NT2/D1 (cell line): ENCODE data around the gene FGF22.
A peak's percentile ranks its signal among the peaks of the same experiment; 100 is the strongest.

Experiments used
- DNase-seq: peaks from one replicate; pipeline ENCODE4 v3.0.0-alpha.2; 2011; ENCODE audit warnings: low read depth, low spot score
- H3K27me3 ChIP-seq: 2 replicates; pipeline ENCODE4 v1.6.0; 2011; ENCODE audit warnings: mild to moderate bottlenecking; ENCODE audit not compliant: insufficient read length, insufficient read depth
- H3K36me3 ChIP-seq: 2 replicates; pipeline ENCODE4 v1.6.1; 2011; ENCODE audit warnings: mild to moderate bottlenecking, low read length, mixed read lengths; ENCODE audit not compliant: insufficient read depth, insufficient read length
- H3K4me1 ChIP-seq: 2 replicates; pipeline ENCODE4 v1.5.1; 2011; ENCODE audit not compliant: insufficient read depth, insufficient read length
- H3K4me3 ChIP-seq: 2 replicates; pipeline ENCODE4 v1.5.1; 2011; ENCODE audit warnings: low read depth; ENCODE audit not compliant: insufficient read length
- H3K9ac ChIP-seq: 2 replicates; pipeline ENCODE4 v1.6.0; 2011; ENCODE audit warnings: low read depth; ENCODE audit not compliant: insufficient read length
- H3K9me3 ChIP-seq: 2 replicates; pipeline ENCODE4 v1.5.1; 2011; ENCODE audit warnings: mild to moderate bottlenecking, low read length; ENCODE audit not compliant: insufficient read depth
- SUZ12 ChIP-seq: IDR thresholded peaks from 2 replicates; pipeline ENCODE4 v1.6.1; 2011; ENCODE audit not compliant: insufficient read length, insufficient read depth; ENCODE audit errors: extremely low read depth
- YY1 ChIP-seq: IDR thresholded peaks from 2 replicates; pipeline ENCODE4 v1.6.1; 2011; ENCODE audit not compliant: insufficient read length, insufficient read depth
- ZNF274 ChIP-seq: IDR thresholded peaks from 2 replicates; pipeline ENCODE4 v1.6.1; 2011; ENCODE audit warnings: mild to moderate bottlenecking, low read depth, low read length

The FGF22 gene

GRCh38 chr19:594265-594870 is 45.3 kb upstream of the FGF22 start:
- no peaks in the 10 kb centered on the region for H3K36me3 ChIP-seq
- peaks cover 50% of the 10 kb centered on the region for H3K27me3 ChIP-seq
- 0 out of 2 replicates have a peak, but pooled peaks cover 5% of the 10 kb centered on the region for H3K9me3 ChIP-seq
- peak overlapping the region; percentile 5 for H3K9ac ChIP-seq
- peaks cover 16% of the 10 kb centered on the region for H3K4me1 ChIP-seq
- DNase-seq = no peak
- no peak for TF ChIP-seq ZNF274
- no peak for TF ChIP-seq SUZ12
- no peak for TF ChIP-seq YY1
- no peak overlapping the region for H3K4me3 ChIP-seq

- no peak for DNase-seq
- Histone ChIP-seq H3K4me3 (no peak overlapping the region), H3K9me3 (peaks cover 7% of the 10 kb centered on the region; the same call in 1 of the 2 replicates), H3K9ac (peak overlapping the region; percentile 21), H3K4me1 (peaks cover 16% of the 10 kb centered on the region), H3K36me3 (no peaks in the 10 kb centered on the region), H3K27me3 (peaks cover 45% of the 10 kb centered on the region)
- TF ChIP-seq ZNF274 = no peak
- TF ChIP-seq SUZ12 = no peak
- TF ChIP-seq YY1 = no peak
Measured at GRCh38 chr19:595326-596262, 44.1 kb upstream of the FGF22 start.

- peaks cover 38% of the 10 kb centered on the region for H3K27me3 ChIP-seq
- TF ChIP-seq YY1 (no peak), SUZ12 (no peak), ZNF274 (no peak)
Measured at GRCh38 chr19:596263-596655, 43.4 kb upstream of the FGF22 start.

GRCh38 chr19:597406-598315 is 42.0 kb upstream of the FGF22 start:
- H3K9me3 ChIP-seq = peaks cover 20% of the 10 kb centered on the region
- no peak for TF ChIP-seq SUZ12
- TF ChIP-seq ZNF274 = no peak
- no peak for TF ChIP-seq YY1
- no peak overlapping the region for H3K9ac ChIP-seq
- peaks cover 24% of the 10 kb centered on the region for H3K27me3 ChIP-seq
- H3K36me3 ChIP-seq = no peaks in the 10 kb centered on the region
- peaks cover 7% of the 10 kb centered on the region for H3K4me1 ChIP-seq
- no peak for DNase-seq
- H3K4me3 ChIP-seq = no peak overlapping the region

More at GRCh38 chr19:596263-596655, 43.4 kb upstream of the FGF22 start:
- Histone ChIP-seq H3K4me1 (peaks cover 16% of the 10 kb centered on the region), H3K9me3 (peaks cover 13% of the 10 kb centered on the region; the same call in 1 of the 2 replicates), H3K36me3 (no peaks in the 10 kb centered on the region), H3K4me3 (no peak overlapping the region), H3K9ac (no peak overlapping the region)
- no peak for DNase-seq

GRCh38 chr19:601310-601709 is 38.4 kb upstream of the FGF22 start:
- DNase-seq = no peak
- no peak for TF ChIP-seq ZNF274
- TF ChIP-seq YY1 = no peak
- no peak for TF ChIP-seq SUZ12
- peaks cover 40% of the 10 kb centered on the region for H3K9me3 ChIP-seq
- H3K27me3 ChIP-seq = peaks cover 6% of the 10 kb centered on the region
- H3K4me1 ChIP-seq = no peaks in the 10 kb centered on the region
- no peak overlapping the region for H3K4me3 ChIP-seq
- no peaks in the 10 kb centered on the region for H3K36me3 ChIP-seq
- no peak overlapping the region for H3K9ac ChIP-seq

- Histone ChIP-seq H3K27me3 (peaks cover 5% of the 10 kb centered on the region), H3K36me3 (no peaks in the 10 kb centered on the region), H3K9me3 (peaks cover 40% of the 10 kb centered on the region), H3K9ac (no peak overlapping the region), H3K4me1 (no peaks in the 10 kb centered on the region), H3K4me3 (no peak overlapping the region)
- TF ChIP-seq ZNF274 (no peak), YY1 (no peak), SUZ12 (no peak)
- no peak for DNase-seq
Measured at GRCh38 chr19:601790-602189, 37.9 kb upstream of the FGF22 start.
